ENCODE measurements around the gene STK32B. TPM values are rescaled to one million over a fixed set of nuclear protein-coding genes. Genes with fewer than 3 reads are reported as not detected.

STK32B gene
- total and polyA plus RNA-seq, 9 of the 15 experiments (the other 6 are each of a cell fraction or from before 2014, with no cell fraction given) = 0.03 to 0.20 (median 0.07) TPM; not detected in 2

- Histone ChIP-seq H3K9me3 (replicated peaks; ENCODE audit: control insufficient read depth, insufficient read depth, low read depth, low read length) (no peaks in the 10 kb centered on the region), H2AFZ (ENCODE audit: low read depth, low read length) (no peak overlapping the region), H3K9ac (ENCODE audit: insufficient read depth in 1 of 2, low read depth in 2 of 2, low read length in 2 of 2) (no peak overlapping the region), H4K20me1 (replicated peaks; ENCODE audit: control insufficient read depth, insufficient read depth, low read length) (no peaks in the 10 kb centered on the region; the same call in 1 of the 2 replicates), H3K4me1 (replicated peaks in 1 of 2; ENCODE audit: control insufficient read depth in 2 of 2, insufficient read depth in 2 of 2, low read length in 2 of 2) (no peaks in the 10 kb centered on the region), H3K36me3 (ENCODE audit: control insufficient read depth, insufficient read depth, low read length) (no peaks in the 10 kb centered on the region), H3K9me1 (ENCODE audit: control insufficient read depth, insufficient read depth, low read length) (no peaks in the 10 kb centered on the region), H3K79me2 (ENCODE audit: control insufficient read depth, insufficient read depth, low read length) (no peaks in the 10 kb centered on the region), H3K27me3 (ENCODE audit: control insufficient read depth in 2 of 2, insufficient read depth in 2 of 2, low read length in 2 of 2) (peaks cover 0 to 42% of the 10 kb centered on the region in 2 experiments; a peak in 2 of 5 replicates), H3K4me2 (ENCODE audit: insufficient read depth, low read length) (no peak overlapping the region), H3K27ac (ENCODE audit: extremely low read depth, low read depth, low read length) (no peak overlapping the region), H3K4me3 (no peak overlapping the region)
- ATAC-seq (no peak), FAIRE-seq (no peak), DNase-seq (ENCODE audit: extremely low read depth in 1 of 4, low spot score in 3 of 4) (no peak)
- CTCF ChIA-PET (ENCODE audit: low intra/inter-chr PET ratio) = no interaction called here
- 0% methylated on average over 6 of the region's 6 CpGs for WGBS (ENCODE audit: insufficient coverage, low coverage, missing lambda C conversion rate)
- BruUV-seq (replicated peaks) = no TSS peak
- no peak for TF ChIP-seq LARP7 (IDR thresholded peaks at IDR 0.05)
- no peak for TF ChIP-seq SMARCC2 (IDR thresholded peaks at IDR 0.05; ENCODE audit: low read depth)
- no peak for TF ChIP-seq PPARD (CRISPR knock-in tag; IDR thresholded peaks at IDR 0.05)
- no peak for TF ChIP-seq ZNF561 (CRISPR knock-in tag; conservative IDR thresholded peaks at IDR 0.05)
- TF ChIP-seq RBFOX2 (IDR thresholded peaks at IDR 0.05; ENCODE audit: low read depth, low read length) = no peak
- no peak for TF ChIP-seq TAL1 (IDR thresholded peaks at IDR 0.05)
- TF ChIP-seq HDAC6 (IDR thresholded peaks at IDR 0.05; ENCODE audit: low read depth, low read length) = no peak
- no peak for TF ChIP-seq ZNF408 (CRISPR knock-in tag; IDR thresholded peaks at IDR 0.05; ENCODE audit: low read depth)
- TF ChIP-seq HMBOX1 (IDR thresholded peaks at IDR 0.05) = no peak
- TF ChIP-seq SNRNP70 (optimal IDR thresholded peaks at IDR 0.05; ENCODE audit: low read depth, low read length) = no peak
- TF ChIP-seq CTBP1 (IDR thresholded peaks at IDR 0.05; ENCODE audit: borderline replicate concordance) = no peak
- no peak for TF ChIP-seq MTA2 (IDR thresholded peaks at IDR 0.05; ENCODE audit: low read depth)
- TF ChIP-seq RBBP5 (IDR thresholded peaks at IDR 0.05; ENCODE audit: borderline replicate concordance, insufficient read depth, low read length, poor library complexity, severe bottlenecking) = no peak
- no peak for TF ChIP-seq MYNN (IDR thresholded peaks at IDR 0.05)
- TF ChIP-seq MYNN (CRISPR knock-in tag; IDR thresholded peaks at IDR 0.05) = no peak
- no peak for TF ChIP-seq RNF2 (IDR thresholded peaks at IDR 0.05)
- intact Hi-C loops (cut with micrococcal nuclease) = no loop called here
- POLR2A ChIA-PET = interaction anchor here (0.8 kb wide), 1 partner anchor 13 kb away, joined by 3 read pairs; no protein-coding TSS in a partner anchor
- in situ Hi-C loops (cut with MboI) = no loop called here
These were observed 420.9 kb downstream of the STK32B start for GRCh38 chr4:5472160-5472591.
